NOMO-1 treated with dmso at 0.1 percent for 144 hours (cell line): ENCODE results near the gene RPS6KC1.
"Not testable (repeated sequence)": the region's sequence is repeated elsewhere in the genome, so short reads cannot be mapped to it uniquely, and the experiment has no call there.

Experiments used
- DNase-seq: peaks from one replicate; lab custom pipeline; 2025; ENCODE audit not compliant: unreplicated experiment; lab: John Stamatoyannopoulos, UW

Gene RPS6KC1

GRCh38 chr1:213201380-213202155 is 150.5 kb downstream of the RPS6KC1 start:
- no peak for DNase-seq

- no peak for DNase-seq
These were observed 160.2 kb downstream of the RPS6KC1 start for GRCh38 chr1:213211201-213211600.

GRCh38 chr1:213219076-213219475 is 168.0 kb downstream of the RPS6KC1 start:
- DNase-seq, result not testable (repeated sequence)

- DNase-seq, result no peak
These were observed 170.2 kb downstream of the RPS6KC1 start for GRCh38 chr1:213221209-213221608.

- DNase-seq, result no peak
These were observed 176.4 kb downstream of the RPS6KC1 start for GRCh38 chr1:213227458-213227857.

- DNase-seq, result no peak
These were observed 180.8 kb downstream of the RPS6KC1 start for GRCh38 chr1:213231795-213232231.

- DNase-seq, result no peak
These were observed 191.8 kb downstream of the RPS6KC1 start for GRCh38 chr1:213242883-213243282.

GRCh38 chr1:213244664-213245091 is 193.6 kb downstream of the RPS6KC1 start:
- no peak for DNase-seq

- DNase-seq, result no peak
These were observed 194.3 kb downstream of the RPS6KC1 start for GRCh38 chr1:213245260-213245910.

- DNase-seq, result no peak
These were observed 196.0 kb downstream of the RPS6KC1 start for GRCh38 chr1:213247038-213247437.

GRCh38 chr1:213249395-213249794 is 198.4 kb downstream of the RPS6KC1 start:
- no peak for DNase-seq

- DNase-seq, result no peak
These were observed 199.0 kb downstream of the RPS6KC1 start for GRCh38 chr1:213250041-213250440.

- DNase-seq, result no peak
These were observed 199.4 kb downstream of the RPS6KC1 start for GRCh38 chr1:213250446-213250845.

GRCh38 chr1:213251972-213252371 is 200.9 kb downstream of the RPS6KC1 start:
- DNase-seq, result no peak

- no peak for DNase-seq
These were observed 205.5 kb downstream of the RPS6KC1 start for GRCh38 chr1:213256438-213257087.

- DNase-seq, result no peak
These were observed 209.5 kb downstream of the RPS6KC1 start for GRCh38 chr1:213260311-213261075.

- no peak for DNase-seq
These were observed 213.5 kb downstream of the RPS6KC1 start for GRCh38 chr1:213264531-213264930.

- no peak for DNase-seq
These were observed 216.1 kb downstream of the RPS6KC1 start for GRCh38 chr1:213266983-213267772.

- DNase-seq, result no peak
These were observed 217.2 kb downstream of the RPS6KC1 start for GRCh38 chr1:213268221-213268620.

GRCh38 chr1:213269829-213270228 is 218.8 kb downstream of the RPS6KC1 start:
- no peak for DNase-seq
